ENCODE data around the gene MT1M. TPM values are rescaled to one million over a fixed set of nuclear protein-coding genes. Genes with fewer than 3 reads are reported as not detected.

The MT1M gene
- total RNA-seq, 1 donor from 2014 or later: not detected

- Mint-ChIP-seq H3K27me3 (no peaks in the 10 kb centered on the region), H3K4me3 (peak within 1 kb of the TSS; percentile 93), H3K9me3 (peaks cover 3% of the 10 kb centered on the region), H3K36me3 (ENCODE audit: low read depth) (no peaks in the 10 kb centered on the region), H3K27ac (peak within 1 kb of the TSS; percentile 87), H3K4me1 (peaks cover 36% of the 10 kb centered on the region)
- DNase-seq (peak; percentile 82), ATAC-seq (ENCODE audit: low read depth) (peak; percentile 85)
- POLR2A ChIA-PET: interaction anchor here (0.7 to 1.7 kb wide), 6 partner anchors 17 to 488 kb away, joined by 3 to 11 read pairs (median 6); partner anchors contain the start of genes MT1E, MT1F and MT1X
- CTCF ChIA-PET: interaction anchor here (1.0 to 2.0 kb wide), 4 partner anchors 22 to 94 kb away, joined by 3 to 8 read pairs (median 4); partner anchors contain the start of gene MT1F
- intact Hi-C loops (cut with micrococcal nuclease): loop anchor here (1.0 to 10.0 kb wide), 10 partner anchors 17 to 1519 kb away; partner anchors contain the start of genes AMFR, BBS2, CCDC102A and CFAP20
- no peak for TF ChIP-seq CTCF (IDR thresholded peaks at IDR 0.05)
Measured at GRCh38 chr16:56608043-56608875, 24.2 kb upstream of the MT1M start, which contains the start of gene MT2A. Gene MT2A (plus strand): TSS chr16:56608584. CDS start chr16:56608656, 72 bp downstream.

- H3K36me3 Mint-ChIP-seq (ENCODE audit: low read depth): no peaks in the 10 kb centered on the region
- peak overlapping the region; percentile 93 for H3K4me3 Mint-ChIP-seq
- ATAC-seq (ENCODE audit: low read depth) (no peak), DNase-seq (no peak)
- ChIA-PET POLR2A (interaction anchor here (0.9 to 1.7 kb wide), 7 partner anchors 16 to 74 kb away, joined by 3 to 11 read pairs (median 6); partner anchors contain the start of genes MT1E, MT1F and MT1X), CTCF (interaction anchor here (1.0 to 1.3 kb wide), 3 partner anchors 21 to 49 kb away, joined by 3 to 4 read pairs (median 4); partner anchors contain the start of gene MT1F)
- H3K27ac Mint-ChIP-seq: peak overlapping the region; percentile 87
- no peak for TF ChIP-seq CTCF (IDR thresholded peaks at IDR 0.05)
- peaks cover 3% of the 10 kb centered on the region for H3K9me3 Mint-ChIP-seq
- peaks cover 36% of the 10 kb centered on the region for H3K4me1 Mint-ChIP-seq
- H3K27me3 Mint-ChIP-seq: no peaks in the 10 kb centered on the region
- intact Hi-C loops (cut with micrococcal nuclease): loop anchor here (1.0 to 10.0 kb wide), 11 partner anchors 16 to 1518 kb away; partner anchors contain the start of genes AMFR, BBS2, CCDC102A and CFAP20
Measured at GRCh38 chr16:56608876-56609462, 23.5 kb upstream of the MT1M start.

GRCh38 chr16:56609463-56609921 is 23.0 kb upstream of the MT1M start:
- POLR2A ChIA-PET: interaction anchor here (0.9 to 1.7 kb wide), 4 partner anchors 21 to 73 kb away, joined by 3 to 9 read pairs (median 5); partner anchors contain the start of genes MT1F and MT1X
- Mint-ChIP-seq H3K36me3 (ENCODE audit: low read depth) (no peaks in the 10 kb centered on the region), H3K27me3 (no peaks in the 10 kb centered on the region), H3K27ac (peak overlapping the region; percentile 87), H3K4me3 (peak overlapping the region; percentile 93), H3K9me3 (peaks cover 3% of the 10 kb centered on the region), H3K4me1 (peaks cover 36% of the 10 kb centered on the region)
- CTCF ChIA-PET: interaction anchor here (1.3 kb wide), 1 partner anchor 34 kb away, joined by 4 read pairs; no protein-coding TSS in a partner anchor
- intact Hi-C loops (cut with micrococcal nuclease): loop anchor here (1.0 to 10.0 kb wide), 5 partner anchors 21 to 1518 kb away; partner anchors contain the start of genes AMFR, CCDC102A and CFAP20
- no peak for TF ChIP-seq CTCF (IDR thresholded peaks at IDR 0.05)
- ATAC-seq (ENCODE audit: low read depth) (peak; percentile 49), DNase-seq (no peak)

- Mint-ChIP-seq H3K27ac (peak overlapping the region; percentile 87), H3K4me1 (peaks cover 36% of the 10 kb centered on the region), H3K27me3 (no peaks in the 10 kb centered on the region), H3K36me3 (ENCODE audit: low read depth) (no peaks in the 10 kb centered on the region), H3K4me3 (peak overlapping the region; percentile 93), H3K9me3 (peaks cover 3% of the 10 kb centered on the region)
- DNase-seq (no peak), ATAC-seq (ENCODE audit: low read depth) (peak; percentile 41)
- intact Hi-C loops (cut with micrococcal nuclease): no loop called here
- CTCF ChIA-PET: interaction anchor here (1.3 to 1.5 kb wide), 3 partner anchors 20 to 91 kb away, joined by 3 to 5 read pairs (median 4); no protein-coding TSS in a partner anchor
- TF ChIP-seq CTCF (IDR thresholded peaks at IDR 0.05): no peak
- POLR2A ChIA-PET: interaction anchor here (0.6 to 0.9 kb wide), 3 partner anchors 43 to 118 kb away, joined by 3 to 10 read pairs (median 4); partner anchors contain the start of gene MT1F
Measured at GRCh38 chr16:56610017-56610608, 22.3 kb upstream of the MT1M start.

All from activated B cell treated with CpG ODN at 0.5 μM for 24 hours (primary cell).